Colonic mucosa (tissue), 4 donors: ENCODE data around the gene ERFL. TPM values are rescaled to one million over a fixed set of nuclear protein-coding genes. Genes with fewer than 3 reads are reported as not detected.
A peak's percentile ranks its signal among the peaks of the same experiment; 100 is the strongest.

ENCODE experiments used
- DNase-seq: peaks from one replicate; pipeline ENCODE4 v3.0.0-alpha.2; 2020
- H3K27ac ChIP-seq: fragments of 200-600 bp; one replicate; pipeline ENCODE4 v1.8.0; 2021
- H3K27me3 ChIP-seq: fragments of 200-600 bp; one replicate; pipeline ENCODE4 v1.8.0; 2021
- H3K36me3 ChIP-seq: fragments of 200-600 bp; one replicate; pipeline ENCODE4 v1.8.0; 2021
- H3K4me1 ChIP-seq: fragments of 200-600 bp; one replicate; pipeline ENCODE4 v1.8.0; 2021; ENCODE audit warnings: mild to moderate bottlenecking
- H3K4me3 ChIP-seq: fragments of 200-600 bp; one replicate; pipeline ENCODE4 v1.8.0; 2021
- H3K9ac ChIP-seq, 2 donors: one replicate each; pipeline ENCODE4 v1.7.0; 2013; ENCODE audit warnings: control low read depth in 2 of 2, low read depth in 2 of 2, low read length in 2 of 2
- H3K9me3 ChIP-seq: fragments of 200-600 bp; one replicate; pipeline ENCODE4 v1.8.0; 2021
- CTCF ChIP-seq: fragments of 200-600 bp; IDR thresholded peaks from one replicate; pipeline ENCODE4 v1.8.0; 2022; ENCODE audit warnings: antibody characterized with exemption, mild to moderate bottlenecking
- intact Hi-C: fragments of 100-400 bp; cut with DNase I; formaldehyde crosslinking; loops from one replicate; pipeline ENCODE4 v1.14.1; 2022
- total RNA-seq, 2 donors: library from RNA; stranded (reverse); fragmentation: NEBNext Ultra II Directional in 1 of 2; extraction: Animal tissue kit (Norgen Biotek cat#: 25700) in 1 of 2; gene quantifications; one replicate each; pipeline ENCODE4 v1.2.1, GENCODE V29; 2021
- donor health status: healthy.
- donor health status: DM: no; HTN: no; CAD: no.
- donor health status: DM: no; HTN: no; CAD: no.

ERFL gene
- total RNA-seq, 2 donors from 2014 or later = 0.42 to 0.47 TPM

DNA sequence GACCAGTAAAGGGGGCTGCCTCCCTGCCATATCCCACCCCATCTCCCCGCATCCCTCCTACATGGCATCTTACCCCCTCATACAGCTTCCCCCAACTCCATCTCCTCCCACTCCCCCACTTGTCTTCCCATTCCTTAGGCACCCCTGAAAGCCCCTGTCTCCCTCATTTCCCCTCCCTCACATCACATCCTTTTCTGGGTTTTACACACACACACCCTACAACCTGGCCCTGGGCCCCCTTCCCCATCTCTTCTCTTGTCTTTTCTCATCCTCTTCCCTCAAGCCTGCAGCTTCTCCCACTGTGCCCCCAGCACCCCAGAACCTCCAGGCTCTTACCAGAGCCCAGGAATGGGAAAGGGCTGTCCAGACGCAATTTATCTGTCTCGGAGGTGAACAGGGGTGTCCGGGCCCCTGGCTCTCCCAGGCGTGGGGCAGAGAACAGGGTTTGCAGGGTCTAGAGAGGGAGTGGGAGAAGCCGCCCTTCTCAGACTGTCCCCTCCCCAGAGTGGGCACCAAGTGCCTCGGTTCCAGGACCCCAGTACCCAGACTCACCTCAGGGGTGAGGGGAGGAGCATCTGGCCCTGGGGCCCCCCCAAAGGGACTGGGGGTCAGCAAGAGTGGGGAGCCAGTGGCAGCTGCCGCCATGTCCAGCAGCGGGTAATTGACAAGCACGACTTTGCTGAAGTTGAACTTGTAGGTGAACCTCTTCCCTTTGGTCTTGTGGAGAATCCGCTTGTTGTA, 19.4 kb downstream of the ERFL start:
- Histone ChIP-seq H3K9me3 (no peaks in the 10 kb centered on the region), H3K4me3 (no peak overlapping the region), H3K4me1 (no peaks in the 10 kb centered on the region), H3K9ac (no peak overlapping the region), H3K27ac (no peak overlapping the region), H3K36me3 (no peaks in the 10 kb centered on the region), H3K27me3 (peaks cover 25% of the 10 kb centered on the region)
- TF ChIP-seq CTCF = no peak
- no peak for DNase-seq
- intact Hi-C loops = no loop called here

GRCh38 chr19:41907994-41908615, 20.1 kb downstream of the ERFL start:
- no peaks in the 10 kb centered on the region for H3K4me1 ChIP-seq
- no peak for TF ChIP-seq CTCF
- DNase-seq = no peak
- no peak overlapping the region for H3K27ac ChIP-seq
- no peak overlapping the region for H3K9ac ChIP-seq
- no peaks in the 10 kb centered on the region for H3K9me3 ChIP-seq
- peaks cover 3% of the 10 kb centered on the region for H3K36me3 ChIP-seq
- H3K4me3 ChIP-seq = no peak overlapping the region
- H3K27me3 ChIP-seq = peaks cover 17% of the 10 kb centered on the region
- intact Hi-C loops = no loop called here

DNA sequence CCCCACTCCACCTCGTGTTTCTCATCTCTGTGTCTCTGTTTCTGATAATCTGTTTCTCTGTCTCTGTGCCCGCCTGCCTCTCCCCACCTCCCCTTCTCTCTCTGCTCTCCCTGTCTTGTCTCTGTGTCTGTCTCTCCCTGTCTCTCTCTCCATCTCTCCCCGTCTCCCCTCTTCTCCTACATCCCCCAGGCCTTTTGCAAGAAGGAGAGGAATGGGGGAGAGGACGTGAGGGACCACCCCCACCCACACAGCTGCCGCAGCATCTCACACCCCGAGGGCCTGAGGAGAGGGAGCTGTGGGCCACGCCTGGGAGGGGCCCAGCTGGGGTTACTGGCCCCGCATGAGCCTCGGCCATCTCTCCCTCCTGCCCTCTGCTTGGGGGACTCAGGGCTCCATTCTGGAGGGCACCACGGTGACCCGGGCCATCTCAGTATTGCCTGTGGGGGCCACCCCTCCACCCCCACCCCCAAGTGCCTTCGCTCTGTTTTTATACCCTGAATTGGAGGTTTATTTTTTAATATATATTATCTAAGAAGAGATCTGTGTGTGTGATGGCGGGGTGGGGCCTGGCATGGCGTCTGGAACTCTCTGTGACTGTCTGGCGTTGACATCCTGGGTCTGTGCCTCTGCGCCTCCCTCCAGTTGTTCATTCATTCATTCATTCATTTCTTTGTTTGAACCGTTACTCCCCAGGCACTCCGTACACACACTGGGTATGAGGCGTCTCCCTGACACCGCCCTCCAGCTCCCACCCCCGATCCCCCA, 21.2 kb downstream of the ERFL start:
- Histone ChIP-seq H3K27me3 (peaks cover 7% of the 10 kb centered on the region), H3K27ac (no peak overlapping the region), H3K4me3 (no peak overlapping the region), H3K9me3 (no peaks in the 10 kb centered on the region), H3K4me1 (no peaks in the 10 kb centered on the region), H3K36me3 (peaks cover 12% of the 10 kb centered on the region), H3K9ac (no peak overlapping the region)
- intact Hi-C loops = no loop called here
- no peak for DNase-seq
- TF ChIP-seq CTCF = no peak

DNA sequence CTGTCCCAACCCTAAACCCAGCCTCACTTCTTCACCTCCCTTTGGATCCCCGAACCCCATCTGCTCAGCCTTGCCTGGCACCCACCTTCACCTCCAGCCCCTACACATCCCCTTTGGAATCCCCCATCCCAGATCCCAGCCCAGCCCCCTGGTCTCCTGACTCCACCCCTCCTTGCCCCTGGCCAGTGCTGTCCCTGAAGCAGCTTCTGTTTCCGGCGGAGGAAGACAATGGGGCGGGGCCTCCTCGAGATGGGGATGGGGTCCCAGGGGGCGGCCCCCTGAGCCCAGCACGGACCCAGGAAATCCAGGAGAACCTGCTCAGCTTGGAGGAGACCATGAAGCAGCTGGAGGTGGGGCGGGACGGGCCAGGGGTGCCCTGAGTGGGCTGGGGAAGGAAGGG, 22.0 kb downstream of the ERFL start:
- H3K9ac ChIP-seq = no peak overlapping the region
- no peak overlapping the region for H3K27ac ChIP-seq
- peaks cover 15% of the 10 kb centered on the region for H3K36me3 ChIP-seq
- no peak for TF ChIP-seq CTCF
- no peak overlapping the region for H3K4me3 ChIP-seq
- no peaks in the 10 kb centered on the region for H3K9me3 ChIP-seq
- intact Hi-C loops = no loop called here
- peaks cover 1% of the 10 kb centered on the region for H3K27me3 ChIP-seq
- no peak for DNase-seq
- H3K4me1 ChIP-seq = no peaks in the 10 kb centered on the region

DNA sequence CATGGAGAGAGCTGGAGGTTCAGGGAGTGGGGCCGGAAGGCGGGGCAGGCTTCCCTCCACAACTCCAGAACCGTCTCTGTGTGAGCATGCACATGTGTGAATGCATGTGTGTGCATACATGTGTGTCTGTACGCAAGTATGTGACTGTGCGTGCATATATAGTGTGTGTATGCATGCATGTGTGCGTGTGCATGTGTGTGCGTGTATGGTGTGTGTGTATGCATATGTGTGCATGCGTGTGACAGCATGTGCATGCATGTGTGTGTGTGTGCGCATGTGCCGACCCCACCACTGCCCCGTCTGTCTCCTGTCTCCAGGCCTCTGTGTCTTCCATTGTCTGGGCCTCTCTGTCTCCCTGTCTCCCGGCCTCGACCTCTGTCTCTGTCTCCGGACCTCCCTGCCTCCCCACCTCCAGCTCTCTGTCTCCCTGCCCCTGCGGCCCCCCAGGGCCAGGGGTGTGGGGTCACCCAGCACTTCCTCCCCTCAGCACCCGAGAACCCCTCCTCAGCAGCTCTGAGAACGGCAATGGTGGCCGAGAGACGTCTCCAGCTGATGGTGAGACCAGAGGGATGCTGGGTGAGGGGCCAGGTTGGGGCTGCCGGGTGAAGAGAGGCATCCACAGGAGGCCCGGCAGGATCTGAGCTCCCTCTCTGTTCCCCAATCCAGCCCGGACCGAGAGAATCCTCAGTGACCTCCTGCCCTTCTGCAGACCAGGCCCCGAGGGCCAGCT, 22.8 kb downstream of the ERFL start:
- Histone ChIP-seq H3K9ac (peak overlapping the region; percentile 64 to 85), H3K4me3 (peak overlapping the region; percentile 16), H3K36me3 (peaks cover 15% of the 10 kb centered on the region), H3K9me3 (no peaks in the 10 kb centered on the region), H3K27ac (peak overlapping the region; percentile 82), H3K4me1 (no peaks in the 10 kb centered on the region), H3K27me3 (no peaks in the 10 kb centered on the region)
- intact Hi-C loops = no loop called here
- DNase-seq = no peak
- TF ChIP-seq CTCF = no peak
